Left cardiac atrium (tissue), 4 donors: ENCODE results near the gene TULP1. TPM values are rescaled to one million over a fixed set of nuclear protein-coding genes. Genes with fewer than 3 reads are reported as not detected.

Source experiments
- ATAC-seq, 2 donors: fragments of 200-7000 bp; cut with Tn5 transposase; one replicate each; pipeline ENCODE4 v1.9.1; 2020; ENCODE audit warnings: mild to moderate bottlenecking in 2 of 2, moderate library complexity in 2 of 2
- DNase-seq: peaks from one replicate; pipeline ENCODE4 v3.0.0-alpha.2; 2020
- intact Hi-C, 2 donors: fragments of 100-400 bp; cut with DNase I; formaldehyde crosslinking; loops; one replicate each; pipeline versions ENCODE4 v1.14.1 to v1.15.1; 2022 to 2023
- total RNA-seq, 2 donors: library from RNA; stranded (reverse); fragmentation: NEBNext Ultra II Directional; extraction: Animal tissue kit (Norgen Biotek cat#: 25700); gene quantifications; one replicate each; pipeline ENCODE4 v1.2.1, GENCODE V29; 2021
- donor health status: DM: no; HTN: yes; CAD: no.
- donor health status: DM: no; HTN: yes; CAD: no; lungs with severe emphysema.
- donor health status: DM: yes; HTN: yes; CAD: no.
- donor health status: Dilated cardiomyopathy.

The TULP1 gene
- total RNA-seq, 2 donors from 2014 or later, result 0.32 TPM; not detected in 1

DNA sequence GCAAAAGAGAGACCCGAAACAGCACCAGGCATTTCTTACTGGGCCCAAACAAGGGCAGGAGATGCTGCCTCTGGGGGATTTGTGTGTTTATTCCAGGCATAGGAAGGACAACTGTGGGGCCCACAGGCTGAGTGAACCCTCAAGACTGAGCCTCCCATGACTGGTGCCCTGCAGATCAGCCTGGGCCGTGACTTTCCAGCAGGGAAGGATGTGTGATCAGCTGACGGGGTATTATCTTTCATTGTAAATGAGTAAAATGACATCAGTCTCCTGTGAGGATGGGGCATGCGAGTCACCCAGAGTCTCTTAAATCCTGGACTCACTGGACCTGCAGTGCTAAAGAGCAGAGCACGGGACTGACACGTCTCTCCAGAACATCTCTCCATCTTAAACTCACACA lies 11.9 kb downstream of the TULP1 start:
- DNase-seq, result no peak
- ATAC-seq, result no peak
- intact Hi-C loops, result no loop called here

DNA sequence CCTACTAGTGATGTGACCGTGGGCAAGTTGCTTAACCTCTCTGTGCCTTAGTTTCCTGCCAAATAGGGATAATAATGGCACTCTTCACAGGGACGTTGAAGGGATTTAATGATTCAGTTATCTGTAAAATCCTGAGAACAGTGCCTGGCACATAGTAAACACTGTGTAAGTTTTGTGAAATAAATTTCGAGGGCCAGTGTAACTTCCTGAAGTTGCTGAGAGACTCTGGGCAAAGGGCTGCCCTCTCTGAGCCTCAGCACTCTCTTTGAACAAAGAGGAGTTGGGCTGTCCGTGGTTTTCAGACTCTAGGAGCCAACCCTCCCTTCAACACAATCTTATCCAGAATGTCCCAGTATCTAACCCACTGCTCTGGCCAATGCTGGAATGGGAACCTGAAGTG lies 13.3 kb downstream of the TULP1 start:
- intact Hi-C loops, result no loop called here
- no peak for DNase-seq
- no peak for ATAC-seq

DNA sequence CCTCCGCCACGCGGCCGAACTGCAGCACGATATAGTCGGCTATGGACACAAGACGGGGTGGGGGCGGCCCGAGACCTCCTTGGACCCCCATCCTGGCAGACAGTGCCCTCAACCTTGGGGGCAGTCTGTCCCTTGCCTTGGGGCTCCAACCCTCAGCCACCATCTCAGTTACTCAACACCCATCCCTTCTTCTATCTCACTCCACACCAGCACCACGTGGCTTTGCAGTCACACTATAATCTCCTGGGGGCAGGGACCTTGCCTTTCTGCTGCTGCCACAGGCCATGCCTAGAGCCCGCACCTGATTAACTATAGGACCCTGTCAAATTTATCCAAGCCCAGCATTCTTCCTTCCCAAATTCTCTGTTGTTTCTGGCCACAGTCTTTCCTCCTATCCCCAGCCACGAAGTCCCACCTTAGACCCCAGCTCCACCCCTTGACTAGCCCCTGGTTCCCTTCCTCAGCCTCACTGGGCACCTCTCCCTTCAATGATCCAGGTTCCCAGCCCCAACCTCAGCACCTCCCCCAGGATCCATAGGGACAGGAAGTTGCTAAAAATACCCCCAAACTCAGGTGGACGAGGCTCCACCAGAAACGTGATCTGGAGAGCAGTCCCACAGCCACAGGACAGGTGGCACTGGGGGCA lies 14.2 kb downstream of the TULP1 start:
- no peak for ATAC-seq
- DNase-seq, result no peak
- intact Hi-C loops, result no loop called here

DNA sequence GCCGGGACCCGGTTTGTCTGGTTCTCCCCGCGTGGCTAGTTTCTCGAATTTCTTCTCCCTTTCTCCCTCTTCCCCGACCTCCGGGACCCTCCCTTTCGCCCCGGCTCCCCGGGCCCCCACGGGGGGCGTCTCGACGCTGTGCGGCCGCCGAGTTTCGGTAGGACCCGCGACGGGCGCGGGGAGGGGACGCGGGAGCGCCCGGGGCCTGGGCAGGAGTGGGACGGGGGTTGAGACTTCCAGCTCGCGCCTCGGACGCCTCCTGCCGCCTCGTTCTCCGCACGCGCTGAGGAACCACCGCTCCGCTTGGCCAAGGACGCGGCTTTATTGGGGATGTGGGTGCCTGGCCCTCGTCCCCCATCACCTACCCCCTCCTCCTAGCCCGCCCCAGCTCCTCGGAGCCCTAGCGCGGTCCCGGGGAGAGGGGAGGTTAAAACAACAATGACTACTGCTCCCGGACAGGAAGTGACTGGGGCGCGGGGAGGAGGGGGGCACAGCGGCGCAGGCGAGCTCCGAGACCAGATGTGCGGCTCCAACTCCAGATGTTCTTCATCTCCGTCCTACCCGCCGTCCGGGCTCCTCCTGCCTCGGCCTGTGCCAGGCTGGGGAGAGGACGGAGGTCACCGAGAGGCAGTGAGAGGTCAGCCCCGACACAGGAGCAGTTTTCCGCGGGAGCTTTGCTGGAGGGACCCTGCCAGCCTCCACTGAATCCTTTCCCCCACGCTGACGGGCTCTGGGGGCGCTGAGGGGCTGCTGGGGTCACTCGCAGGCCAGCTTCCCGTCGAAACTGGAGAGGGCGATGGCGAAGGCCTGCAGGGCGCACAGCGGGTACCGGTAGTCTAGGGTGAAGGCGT lies 14.9 kb downstream of the TULP1 start:
- DNase-seq (peak; percentile 82), ATAC-seq (peak; percentile 38 to 65)
- intact Hi-C loops, result no loop called here

DNA sequence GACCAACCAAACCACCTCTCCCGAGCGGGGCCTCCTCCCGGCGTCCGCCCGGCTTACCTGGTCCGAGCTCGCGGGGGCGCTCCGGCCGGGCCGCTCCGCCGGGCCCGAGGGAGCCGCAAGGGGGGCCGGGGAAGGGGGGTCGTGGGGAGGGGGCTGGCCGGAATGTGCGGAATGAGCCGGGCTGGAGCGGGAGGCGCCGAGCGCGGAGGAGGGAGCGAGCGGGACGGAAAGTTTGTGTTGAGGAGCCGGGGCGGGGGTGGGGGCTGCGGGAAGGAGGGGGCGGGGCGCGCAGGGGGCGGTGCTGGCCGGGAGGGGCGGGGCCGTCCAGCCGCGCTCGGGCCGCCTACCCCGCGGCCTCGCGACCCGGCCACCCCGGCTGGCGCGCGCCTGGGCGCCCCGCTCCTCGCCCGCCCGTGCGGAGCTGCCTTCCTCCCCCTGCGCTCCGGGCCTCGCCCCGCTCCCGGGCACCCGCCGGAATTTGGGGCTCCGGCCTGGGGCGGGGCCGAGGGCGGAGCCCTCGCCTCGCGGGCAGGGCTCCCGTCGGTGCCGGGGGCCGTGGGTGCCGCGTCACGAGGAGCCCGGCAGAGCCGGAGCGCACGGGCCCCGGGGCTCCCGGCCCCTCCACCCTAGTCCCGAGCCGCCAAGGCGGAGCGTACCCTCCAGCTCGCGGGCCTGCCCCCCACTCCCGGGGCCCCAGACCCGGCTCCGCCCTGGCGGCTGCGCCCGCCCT lies 15.7 kb downstream of the TULP1 start, which contains the start of gene TEAD3:
Gene TEAD3 (minus strand): TSS at position 239 of the 730 bp plus-strand sequence.
- peak; percentile 58 to 78 for ATAC-seq
- peak; percentile 69 for DNase-seq
- intact Hi-C loops, result no loop called here

DNA sequence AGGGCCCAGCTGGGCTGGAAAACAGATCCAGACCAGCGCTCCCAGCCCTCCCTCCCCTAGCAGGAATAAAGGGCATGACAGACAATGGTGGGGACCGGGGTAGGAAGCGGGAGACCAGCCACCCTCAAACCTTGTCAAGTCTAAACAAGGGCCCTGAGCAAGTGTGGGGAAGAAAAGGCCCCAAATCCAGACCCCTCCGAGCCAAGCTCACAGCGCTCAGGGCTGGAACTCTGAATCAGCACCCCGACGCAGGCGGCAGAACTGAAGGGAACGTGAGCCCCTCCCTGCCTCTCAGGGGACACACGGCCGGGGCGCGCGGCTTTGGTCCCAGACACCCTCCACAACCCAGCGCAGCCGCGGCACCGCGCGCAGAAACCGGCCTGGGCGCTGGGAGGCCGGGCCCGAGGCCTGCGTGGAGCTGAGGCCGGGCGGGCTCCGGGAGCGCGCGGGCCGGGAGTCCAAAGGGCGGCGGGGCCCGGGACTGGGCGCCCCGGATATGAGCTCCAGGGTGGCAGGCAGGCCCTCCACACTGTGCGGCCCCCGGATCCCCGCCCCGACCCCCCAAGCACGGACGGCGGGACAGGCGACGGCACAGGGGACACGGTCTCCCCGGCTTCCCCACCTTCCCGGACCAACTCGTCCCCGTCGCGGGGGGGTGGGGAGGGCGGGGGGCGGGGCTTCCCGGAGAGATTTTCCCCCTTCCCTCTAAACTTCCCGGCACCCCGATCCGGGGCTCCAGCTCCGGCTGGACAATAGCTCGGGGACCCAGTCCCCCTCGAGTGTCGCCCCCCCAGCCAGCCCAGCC lies 16.5 kb downstream of the TULP1 start:
- intact Hi-C loops, result no loop called here
- DNase-seq, result peak; percentile 65
- ATAC-seq, result peak; percentile 36 to 43

DNA sequence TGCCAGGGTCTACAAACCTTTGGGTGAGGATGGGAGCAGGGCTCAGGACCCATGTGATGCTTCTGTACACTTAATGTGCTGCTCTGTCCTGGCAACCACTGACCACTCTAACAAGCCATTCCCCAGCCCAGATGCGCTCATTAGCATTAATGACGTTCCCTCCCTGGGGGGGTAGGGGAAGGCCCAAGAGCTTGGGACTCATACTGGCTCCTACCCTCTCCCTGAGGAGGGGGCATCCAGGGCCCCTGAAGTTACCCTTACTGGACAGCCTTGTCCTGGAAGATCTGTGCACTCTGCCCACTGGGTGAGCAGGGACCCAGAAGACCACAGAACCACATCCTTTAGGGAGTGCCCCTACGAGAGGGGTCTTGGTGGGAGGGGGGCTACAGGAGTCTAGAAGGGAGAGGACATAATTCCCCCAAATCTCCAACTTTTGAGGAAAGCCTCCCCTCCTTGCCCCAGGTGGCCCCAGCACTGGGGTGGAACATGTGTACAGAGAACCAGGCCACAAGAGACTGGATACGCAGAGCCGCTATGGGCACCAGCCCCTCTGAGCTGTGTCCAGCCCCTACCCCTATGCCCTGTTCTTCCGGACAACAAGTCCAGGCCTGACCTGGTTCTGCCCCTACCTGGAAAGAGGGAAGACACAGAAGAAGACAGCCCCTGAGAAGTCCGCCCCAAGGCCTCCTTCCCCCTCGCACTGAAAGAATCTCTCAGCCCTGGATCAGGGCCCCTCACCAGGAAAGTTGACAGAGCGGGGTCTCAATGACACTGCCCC lies 17.2 kb downstream of the TULP1 start:
- DNase-seq (no peak), ATAC-seq (no peak)
- intact Hi-C loops, result no loop called here

DNA sequence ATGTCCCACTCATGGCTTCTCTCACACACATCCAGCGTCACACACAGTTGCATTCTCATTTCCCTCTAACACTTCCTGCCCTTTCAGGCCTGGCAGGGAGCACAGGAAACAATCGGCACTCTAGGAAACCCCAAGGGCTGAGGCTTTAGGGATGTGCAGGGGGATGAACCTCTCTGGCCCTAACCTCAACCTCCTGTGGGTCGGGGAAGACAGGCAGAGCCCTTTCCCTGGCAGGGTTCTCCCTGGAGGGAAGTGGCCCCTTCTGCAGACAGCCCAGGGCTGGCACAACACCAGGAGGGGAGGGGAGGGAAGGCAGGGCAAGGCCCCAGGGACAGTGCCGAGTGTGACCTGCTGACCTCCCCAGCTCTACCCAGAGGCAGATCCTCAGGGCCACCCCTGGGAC lies 18.5 kb downstream of the TULP1 start:
- DNase-seq, result no peak
- no peak for ATAC-seq
- intact Hi-C loops, result no loop called here

DNA sequence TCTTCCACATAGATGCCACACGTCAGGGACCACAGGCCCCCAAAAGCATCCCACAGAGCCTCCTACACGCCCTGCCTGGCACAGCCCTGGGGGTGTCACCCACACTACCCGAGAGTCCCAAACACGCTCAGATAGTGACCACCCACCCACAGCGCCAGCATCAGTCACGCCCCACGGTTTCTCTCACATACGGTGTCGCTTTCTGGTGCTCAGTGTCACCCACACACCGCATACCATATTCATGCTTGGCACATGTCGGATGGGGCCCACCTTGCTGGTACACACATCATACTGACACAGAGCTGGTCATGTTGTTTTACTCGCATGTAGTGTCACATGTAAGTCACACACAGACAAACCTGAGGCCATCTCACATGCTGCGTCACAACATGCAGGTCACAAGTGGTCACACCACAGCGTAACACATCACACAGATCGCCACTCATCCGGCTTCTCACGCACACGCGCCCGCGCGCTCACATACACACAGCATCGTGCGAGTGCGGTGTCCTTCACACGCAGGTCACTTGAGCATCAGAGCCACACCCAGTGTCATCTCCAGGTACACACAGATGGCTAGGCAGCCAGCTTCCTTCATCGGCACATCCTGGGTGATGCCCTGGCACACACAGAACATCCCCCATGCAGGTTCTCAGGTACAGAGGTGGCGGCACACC lies 19.3 kb downstream of the TULP1 start:
- DNase-seq (no peak), ATAC-seq (no peak)
- intact Hi-C loops, result no loop called here

DNA sequence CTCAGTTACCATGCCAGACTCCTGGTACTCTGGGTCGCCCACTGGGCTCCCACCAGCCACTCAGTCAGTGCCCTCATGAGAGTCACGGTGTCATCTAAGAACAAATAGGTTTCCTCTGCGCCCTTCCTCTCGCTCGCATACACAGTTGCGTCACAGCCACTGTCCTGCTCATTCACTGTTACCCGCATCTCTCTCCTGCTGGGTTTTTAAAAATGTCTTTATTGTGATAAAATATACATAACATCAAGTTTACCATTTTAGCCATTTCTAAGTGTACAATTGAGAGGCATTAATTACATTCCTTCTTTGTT lies 19.8 kb downstream of the TULP1 start:
- no peak for DNase-seq
- intact Hi-C loops, result no loop called here

DNA sequence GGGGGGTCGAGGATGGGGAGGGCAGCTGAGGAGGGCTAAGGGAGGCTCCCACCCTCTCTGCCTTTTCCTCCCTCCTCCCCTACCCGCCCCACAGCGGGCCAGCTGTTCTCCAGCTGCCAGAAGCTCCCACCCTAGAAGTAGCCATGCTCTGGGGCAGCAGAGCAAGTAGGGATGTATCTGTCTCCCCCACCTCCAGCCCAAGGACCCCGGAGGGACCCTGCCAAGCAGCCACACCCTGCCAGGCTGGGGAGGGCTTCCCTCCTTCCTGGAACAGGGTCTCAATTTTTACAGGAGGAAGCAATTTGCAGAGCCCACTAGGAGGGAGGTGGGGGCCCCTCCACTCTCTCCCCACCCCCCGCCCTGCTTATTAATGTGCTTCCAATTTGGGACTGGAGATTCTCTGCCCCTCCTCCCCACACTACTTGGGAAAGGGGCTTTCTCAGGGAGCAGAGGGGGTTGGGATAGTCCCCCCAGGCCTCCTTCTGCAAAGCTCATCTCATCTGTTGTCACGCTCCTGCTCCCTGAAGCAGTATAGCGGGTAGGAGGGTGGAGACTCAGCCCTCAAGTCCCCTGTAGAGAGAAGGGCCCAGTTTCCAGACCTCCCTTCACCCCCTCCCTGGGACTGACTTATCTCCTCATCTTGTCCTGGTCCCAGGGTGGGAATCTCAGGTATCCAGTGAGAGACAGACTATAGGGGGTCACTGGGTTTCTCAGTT lies 20.3 kb downstream of the TULP1 start:
- intact Hi-C loops, result no loop called here
- DNase-seq (no peak), ATAC-seq (no peak)

More for the DNA sequence above, 19.8 kb downstream of the TULP1 start:
- ATAC-seq, result no peak

DNA sequence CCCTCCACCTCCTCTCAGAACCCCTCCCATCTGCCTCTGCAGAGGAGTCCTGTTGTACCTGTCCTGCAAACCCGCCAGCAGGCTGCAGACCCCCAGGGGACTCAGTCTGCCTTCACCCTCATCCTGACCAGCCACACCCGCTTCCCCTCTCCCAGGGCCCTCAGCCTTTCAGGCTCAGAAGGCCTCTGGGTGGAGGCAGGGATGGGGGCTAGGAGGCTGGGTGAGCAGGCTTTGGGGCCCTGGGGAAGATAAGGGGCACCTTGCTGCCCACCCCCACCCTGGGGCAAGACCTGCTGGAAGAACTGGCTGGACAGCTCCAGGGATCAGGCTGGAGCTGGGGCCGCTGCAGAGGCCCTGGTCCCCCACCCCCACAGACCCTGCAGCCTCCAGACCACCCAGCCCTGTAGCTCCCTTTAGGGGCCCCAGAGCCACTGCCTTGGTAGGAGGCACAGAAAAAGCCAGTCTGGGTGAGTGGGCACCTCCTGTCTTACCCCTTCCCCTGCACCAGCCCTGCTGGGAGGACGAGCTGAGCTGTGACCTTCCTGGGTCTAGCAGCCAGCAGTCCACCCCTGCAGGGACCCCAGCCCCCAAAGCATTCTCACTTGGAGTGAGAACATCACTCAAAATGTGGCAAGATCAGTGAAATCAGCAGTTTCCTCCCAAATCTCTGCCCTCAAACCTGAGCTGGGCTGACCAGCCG lies 21.0 kb downstream of the TULP1 start:
- intact Hi-C loops, result no loop called here
- no peak for ATAC-seq
- no peak for DNase-seq

DNA sequence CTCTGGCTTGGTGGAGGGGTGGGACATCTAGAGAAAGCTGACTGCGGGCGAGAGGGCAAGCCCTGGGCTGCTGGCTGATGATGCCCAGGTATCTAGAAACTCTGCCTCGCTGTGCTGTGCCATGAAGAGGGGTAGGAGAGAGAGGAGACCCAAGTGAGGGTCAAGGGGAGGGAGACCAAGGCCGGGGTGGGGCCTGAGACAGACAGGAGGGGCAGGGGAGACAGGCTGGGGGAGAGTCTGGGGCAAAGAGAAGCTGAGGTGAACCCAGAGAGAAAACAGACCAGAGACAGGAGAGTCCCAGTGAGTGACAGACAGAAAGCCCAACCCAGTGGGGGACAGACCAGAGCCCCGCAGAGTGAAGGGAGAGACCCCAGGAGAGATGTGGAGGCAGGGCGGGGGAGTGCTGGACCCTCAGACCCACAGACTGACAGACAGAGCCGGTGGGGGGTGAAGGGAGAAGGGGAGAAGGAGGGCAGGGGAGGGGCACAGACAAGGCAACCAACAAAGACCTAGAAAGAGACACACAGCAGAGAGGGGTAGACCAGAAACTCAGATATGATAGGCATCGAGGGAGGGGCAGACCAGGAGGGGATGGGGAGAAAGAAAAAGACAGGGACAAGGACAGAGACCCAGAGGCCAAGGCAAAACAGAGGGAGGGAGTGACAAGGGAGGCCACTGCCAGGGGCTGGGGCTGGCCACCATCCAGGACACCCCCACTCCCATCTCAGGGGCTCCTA lies 21.7 kb downstream of the TULP1 start:
- ATAC-seq (no peak), DNase-seq (no peak)
- intact Hi-C loops, result no loop called here

DNA sequence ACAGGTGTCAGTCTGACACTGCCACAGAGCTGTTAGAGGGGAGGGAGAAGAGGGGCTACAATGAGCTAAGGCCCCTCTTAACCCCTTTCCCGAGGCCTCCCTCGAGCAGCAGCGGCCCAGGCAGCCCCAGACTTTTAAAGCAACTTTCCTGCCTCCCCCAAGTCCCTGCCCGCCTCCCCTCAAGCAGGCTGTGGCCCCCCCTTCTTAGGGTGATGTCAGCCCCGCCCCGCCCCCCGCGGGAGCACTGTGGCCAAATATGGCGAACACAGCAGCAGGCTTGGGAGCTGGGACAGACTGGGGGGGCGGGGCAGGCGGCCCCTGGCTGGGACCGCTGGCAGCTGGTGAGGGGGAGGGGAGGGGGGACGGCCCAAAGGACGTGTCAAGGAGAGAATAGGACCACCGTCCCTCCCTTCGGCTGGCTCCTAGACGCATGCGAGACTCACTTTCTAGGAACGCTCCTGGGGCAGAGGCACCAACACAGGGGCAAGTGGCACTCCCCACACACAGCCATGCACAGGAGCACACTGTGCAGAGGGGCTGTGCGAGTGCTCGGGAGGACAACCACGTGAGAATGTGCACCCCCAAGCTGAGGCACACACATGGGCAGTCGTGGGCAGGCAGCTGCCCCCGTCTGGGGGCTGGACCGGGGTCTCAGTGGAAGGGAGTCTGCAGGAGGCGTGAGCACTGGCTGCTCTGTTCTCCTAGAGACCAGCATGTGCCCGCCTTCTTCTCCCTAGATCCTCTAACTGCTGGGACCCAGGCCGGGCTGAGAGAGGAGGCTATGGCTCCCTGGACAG lies 22.5 kb downstream of the TULP1 start:
- intact Hi-C loops, result no loop called here
- ATAC-seq (peak; percentile 59 to 75), DNase-seq (peak; percentile 86)

DNA sequence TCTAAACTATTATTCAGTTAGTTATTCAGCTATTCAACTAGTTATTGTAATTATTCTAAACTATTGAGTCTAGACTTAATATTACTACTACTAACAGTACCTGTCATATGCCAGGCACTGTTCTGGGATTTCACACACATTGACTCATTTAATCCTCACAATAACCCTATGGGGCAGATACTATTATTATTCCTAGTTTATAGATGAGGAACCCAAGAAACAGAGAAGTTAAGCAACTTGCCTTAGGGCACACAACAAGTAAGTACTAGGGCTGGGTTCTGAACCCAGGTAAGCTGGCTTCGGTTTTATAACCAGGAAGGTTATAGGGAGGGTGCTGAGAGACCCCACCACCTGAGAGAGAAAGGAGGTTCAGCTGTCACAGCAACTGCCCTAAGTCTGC lies 23.6 kb downstream of the TULP1 start:
- ATAC-seq (no peak), DNase-seq (no peak)
- intact Hi-C loops, result no loop called here

DNA sequence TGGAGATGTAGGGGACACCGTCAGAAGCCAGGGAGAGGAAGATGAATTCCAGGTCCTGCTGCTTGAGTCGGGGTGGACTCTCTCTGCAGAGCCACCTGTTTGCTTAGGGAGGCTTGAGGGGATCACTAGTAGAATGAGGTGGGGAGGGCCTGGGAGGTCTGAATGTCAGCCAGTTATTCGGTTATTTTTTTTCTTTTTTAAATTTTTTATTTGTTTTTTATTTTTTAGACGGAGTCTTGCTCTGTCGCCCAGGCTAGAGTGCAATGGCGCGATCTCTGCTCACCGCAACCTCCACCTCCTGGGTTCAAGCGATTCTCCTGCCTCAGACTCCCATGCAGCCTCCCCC lies 24.2 kb downstream of the TULP1 start:
- ATAC-seq (no peak), DNase-seq (no peak)
- intact Hi-C loops, result no loop called here
